Vagina (tissue), 2 donors: Measurements from ENCODE around the gene DCHS2. TPM values are rescaled to one million over a fixed set of nuclear protein-coding genes. Genes with fewer than 3 reads are reported as not detected.

ENCODE experiments used
- DNase-seq, 2 donors: peaks; one replicate each; pipeline ENCODE4 v3.0.0-alpha.2; 2017; ENCODE audit errors: extremely low spot score in 2 of 2
- H3K27ac ChIP-seq: fragments of 200-600 bp; sonication (generic); one replicate; pipeline ENCODE4 v1.5.1; 2019
- H3K27me3 ChIP-seq: fragments of 200-600 bp; sonication (generic); one replicate; pipeline ENCODE4 v1.5.1; 2019
- H3K36me3 ChIP-seq, 2 donors: fragments of 200-600 bp; sonication (generic); one replicate each; pipeline ENCODE4 v1.5.1; 2017 to 2019
- H3K4me1 ChIP-seq: fragments of 200-600 bp; sonication (generic); one replicate; pipeline ENCODE4 v1.5.1; 2019
- H3K4me3 ChIP-seq, 2 donors: fragments of 200-600 bp; sonication (generic); 1 replicate in 1 of 2; 2 replicates in 1 of 2; pipeline ENCODE4 v1.5.1; 2016 to 2019
- H3K9me3 ChIP-seq: fragments of 200-600 bp; sonication (generic); one replicate; pipeline ENCODE4 v1.5.1; 2019
- POLR2A ChIP-seq, 2 donors: fragments of 450-650 bp; IDR thresholded peaks; one replicate each; pipeline ENCODE4 v1.6.1; 2017; ENCODE audit warnings: antibody characterized with exemption in 2 of 2, mild to moderate bottlenecking in 2 of 2, moderate library complexity in 2 of 2
- POLR2AphosphoS5 ChIP-seq, 2 donors: sonication (generic); formaldehyde crosslinking; IDR thresholded peaks; one replicate each; pipeline ENCODE4 v1.9.0; 2017; ENCODE audit warnings: antibody characterized with exemption in 2 of 2, mild to moderate bottlenecking in 2 of 2, low read depth in 1 of 2; ENCODE audit not compliant: insufficient read depth in 1 of 2
- intact Hi-C: fragments of 100-400 bp; cut with DNase I; formaldehyde crosslinking; loops from one replicate; pipeline ENCODE4 v1.15.1; 2023
- total RNA-seq: library from RNA; depleted of rRNA; stranded (reverse); fragments of >200 nt; gene quantifications from one replicate; pipeline ENCODE4 v1.2.3, GENCODE V29; 2016
- TF ChIP-seq, protein P1 (sequence below), 3 experiments: fragments of 450-650 bp in 2 of 3; fragments of 200-600 bp in 1 of 3; sonication (generic) in 1 of 3; IDR thresholded peaks; one replicate each; pipeline ENCODE4 v1.5.1; 2017 to 2019; ENCODE audit warnings: antibody characterized with exemption in 3 of 3, mild to moderate bottlenecking in 2 of 3, moderate library complexity in 2 of 3

Gene DCHS2
- total RNA-seq, 1 donor from 2014 or later, result 7.9 TPM

GRCh38 chr4:154293427-154293826, 198.2 kb downstream of the DCHS2 start:
- H3K27ac ChIP-seq, result no peak overlapping the region
- no peak overlapping the region for H3K4me3 ChIP-seq
- H3K9me3 ChIP-seq, result peaks cover 4% of the 10 kb centered on the region
- H3K4me1 ChIP-seq, result no peaks in the 10 kb centered on the region
- H3K36me3 ChIP-seq, result no peaks in the 10 kb centered on the region
- intact Hi-C loops, result no loop called here
- TF ChIP-seq POLR2AphosphoS5 (IDR thresholded peaks at IDR 0.05; ENCODE audit: insufficient read depth in 1 of 2, low read depth in 1 of 2) (no peak), POLR2A (IDR thresholded peaks at IDR 0.05) (no peak)
- TF ChIP-seq, protein P1, sequence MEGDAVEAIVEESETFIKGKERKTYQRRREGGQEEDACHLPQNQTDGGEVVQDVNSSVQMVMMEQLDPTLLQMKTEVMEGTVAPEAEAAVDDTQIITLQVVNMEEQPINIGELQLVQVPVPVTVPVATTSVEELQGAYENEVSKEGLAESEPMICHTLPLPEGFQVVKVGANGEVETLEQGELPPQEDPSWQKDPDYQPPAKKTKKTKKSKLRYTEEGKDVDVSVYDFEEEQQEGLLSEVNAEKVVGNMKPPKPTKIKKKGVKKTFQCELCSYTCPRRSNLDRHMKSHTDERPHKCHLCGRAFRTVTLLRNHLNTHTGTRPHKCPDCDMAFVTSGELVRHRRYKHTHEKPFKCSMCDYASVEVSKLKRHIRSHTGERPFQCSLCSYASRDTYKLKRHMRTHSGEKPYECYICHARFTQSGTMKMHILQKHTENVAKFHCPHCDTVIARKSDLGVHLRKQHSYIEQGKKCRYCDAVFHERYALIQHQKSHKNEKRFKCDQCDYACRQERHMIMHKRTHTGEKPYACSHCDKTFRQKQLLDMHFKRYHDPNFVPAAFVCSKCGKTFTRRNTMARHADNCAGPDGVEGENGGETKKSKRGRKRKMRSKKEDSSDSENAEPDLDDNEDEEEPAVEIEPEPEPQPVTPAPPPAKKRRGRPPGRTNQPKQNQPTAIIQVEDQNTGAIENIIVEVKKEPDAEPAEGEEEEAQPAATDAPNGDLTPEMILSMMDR (IDR thresholded peaks at IDR 0.05), result no peak
- no peak for DNase-seq
- no peaks in the 10 kb centered on the region for H3K27me3 ChIP-seq

GRCh38 chr4:154292589-154292988, 199.0 kb downstream of the DCHS2 start:
- Histone ChIP-seq H3K27ac (no peak overlapping the region), H3K36me3 (no peaks in the 10 kb centered on the region), H3K4me1 (no peaks in the 10 kb centered on the region), H3K27me3 (no peaks in the 10 kb centered on the region), H3K9me3 (peaks cover 4% of the 10 kb centered on the region), H3K4me3 (no peak overlapping the region)
- intact Hi-C loops, result no loop called here
- TF ChIP-seq POLR2A (IDR thresholded peaks at IDR 0.05), result no peak
- no peak for TF ChIP-seq POLR2AphosphoS5 (IDR thresholded peaks at IDR 0.05; ENCODE audit: insufficient read depth in 1 of 2, low read depth in 1 of 2)
- TF ChIP-seq, protein P1 (IDR thresholded peaks at IDR 0.05), result no peak
- no peak for DNase-seq

DNA sequence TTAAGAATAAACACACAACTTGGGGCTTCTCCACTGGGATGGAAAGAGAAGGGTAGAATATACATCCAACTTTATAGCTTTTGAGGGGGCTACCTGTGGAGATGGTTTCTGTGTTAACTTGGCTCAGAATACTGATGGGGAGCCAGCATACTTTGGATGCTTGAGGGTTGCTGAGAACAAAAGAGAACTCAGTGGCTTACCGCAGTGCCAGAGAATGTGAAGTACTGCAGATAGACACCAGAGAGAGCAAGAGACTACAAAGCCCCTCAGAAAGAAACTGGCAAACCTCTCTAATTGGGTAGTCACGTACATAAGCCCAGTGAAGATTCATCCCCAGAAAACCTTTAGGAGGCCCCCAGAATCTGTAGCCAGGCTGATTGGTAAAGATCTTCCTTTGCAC, 214.4 kb downstream of the DCHS2 start:
- Histone ChIP-seq H3K4me1 (no peaks in the 10 kb centered on the region), H3K27ac (no peak overlapping the region), H3K27me3 (no peaks in the 10 kb centered on the region), H3K9me3 (no peaks in the 10 kb centered on the region), H3K36me3 (no peaks in the 10 kb centered on the region), H3K4me3 (no peak overlapping the region)
- no peak for DNase-seq
- intact Hi-C loops, result no loop called here
- no peak for TF ChIP-seq POLR2AphosphoS5 (IDR thresholded peaks at IDR 0.05; ENCODE audit: insufficient read depth in 1 of 2, low read depth in 1 of 2)
- TF ChIP-seq POLR2A (IDR thresholded peaks at IDR 0.05), result no peak
- TF ChIP-seq, protein P1 (IDR thresholded peaks at IDR 0.05), result no peak

DNA sequence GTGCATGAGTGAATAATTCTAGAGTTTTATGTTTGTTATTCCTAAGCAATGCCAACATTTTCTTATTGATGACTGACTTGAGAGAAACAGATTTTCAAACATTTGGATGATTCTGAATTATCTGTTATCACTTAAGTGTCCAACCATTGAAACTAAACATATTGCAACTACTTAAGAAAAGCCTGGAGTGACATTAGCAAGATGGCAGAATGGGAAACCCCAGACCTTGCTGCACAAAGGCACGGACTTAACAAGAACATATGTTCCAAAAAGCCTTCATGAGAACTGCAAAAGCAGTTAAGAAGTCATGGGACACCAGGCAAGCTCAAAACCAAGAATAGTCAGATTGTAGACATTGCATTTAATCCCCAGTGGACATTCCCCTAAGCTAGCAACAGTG, 215.1 kb downstream of the DCHS2 start:
- intact Hi-C loops, result no loop called here
- TF ChIP-seq, protein P1 (IDR thresholded peaks at IDR 0.05), result no peak
- no peak for TF ChIP-seq POLR2AphosphoS5 (IDR thresholded peaks at IDR 0.05; ENCODE audit: insufficient read depth in 1 of 2, low read depth in 1 of 2)
- TF ChIP-seq POLR2A (IDR thresholded peaks at IDR 0.05), result no peak
- no peak for DNase-seq
- no peaks in the 10 kb centered on the region for H3K9me3 ChIP-seq
- no peaks in the 10 kb centered on the region for H3K36me3 ChIP-seq
- H3K4me3 ChIP-seq, result no peak overlapping the region
- no peaks in the 10 kb centered on the region for H3K4me1 ChIP-seq
- H3K27ac ChIP-seq, result no peak overlapping the region
- H3K27me3 ChIP-seq, result no peaks in the 10 kb centered on the region

DNA sequence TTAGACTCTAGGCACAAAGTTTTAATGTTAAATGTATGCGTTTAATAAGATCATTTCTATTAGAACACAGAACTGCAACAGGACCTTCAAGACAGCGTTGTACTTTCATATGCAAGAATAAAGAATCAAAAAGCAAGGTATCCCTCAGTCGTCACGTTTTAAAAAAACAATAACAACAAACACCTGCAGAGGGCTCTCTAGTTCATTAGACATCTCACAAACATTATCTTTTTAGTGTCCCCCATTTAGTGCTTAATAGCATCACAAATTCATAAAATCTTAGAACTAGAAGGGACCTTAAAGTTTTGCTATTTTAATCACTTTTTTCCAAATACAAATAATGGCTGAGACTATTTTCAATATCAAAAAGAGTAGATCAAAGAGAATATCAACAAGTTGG, 236.6 kb downstream of the DCHS2 start:
- Histone ChIP-seq H3K27me3 (no peaks in the 10 kb centered on the region), H3K4me3 (no peak overlapping the region), H3K36me3 (no peaks in the 10 kb centered on the region), H3K9me3 (no peaks in the 10 kb centered on the region), H3K4me1 (no peaks in the 10 kb centered on the region), H3K27ac (no peak overlapping the region)
- intact Hi-C loops, result no loop called here
- TF ChIP-seq, protein P1 (IDR thresholded peaks at IDR 0.05), result no peak
- TF ChIP-seq POLR2A (IDR thresholded peaks at IDR 0.05) (no peak), POLR2AphosphoS5 (IDR thresholded peaks at IDR 0.05; ENCODE audit: insufficient read depth in 1 of 2, low read depth in 1 of 2) (no peak)
- no peak for DNase-seq
